Spinal cord (tissue), 10 donors: Measurements from ENCODE around the gene KBTBD3. TPM values are rescaled to one million over a fixed set of nuclear protein-coding genes. Genes with fewer than 3 reads are reported as not detected.
A peak's percentile ranks its signal among the peaks of the same experiment; 100 is the strongest.

ENCODE experiments used
- DNase-seq, 6 donors: peaks; one replicate each; pipeline versions ENCODE4 v3.0.0 to v3.0.0-alpha.2; 2013 to 2015; ENCODE audit warnings: low spot score in 6 of 6, low read depth in 4 of 6
- H3K27ac ChIP-seq: one replicate; pipeline ENCODE4 v1.5.1; 2013; ENCODE audit warnings: low read depth, low read length, control low read depth
- H3K27me3 ChIP-seq: one replicate; pipeline ENCODE4 v1.6.1; 2013; ENCODE audit warnings: low read length; ENCODE audit not compliant: control insufficient read depth, insufficient read depth
- H3K36me3 ChIP-seq: one replicate; pipeline ENCODE4 v1.6.1; 2013; ENCODE audit warnings: low read length; ENCODE audit not compliant: control insufficient read depth, insufficient read depth
- H3K4me1 ChIP-seq: one replicate; pipeline ENCODE4 v1.6.1; 2013; ENCODE audit warnings: low read length; ENCODE audit not compliant: control insufficient read depth, insufficient read depth
- H3K4me3 ChIP-seq: one replicate; pipeline ENCODE4 v1.5.1; 2013; ENCODE audit warnings: low read depth, low read length, control low read depth
- H3K9me3 ChIP-seq: one replicate; pipeline ENCODE4 v1.6.1; 2013; ENCODE audit warnings: low read length; ENCODE audit not compliant: control insufficient read depth, insufficient read depth
- WGBS: methylation state at CpG from one replicate; pipeline ENCODE4 v1.1.5; 2013; ENCODE audit warnings: missing lambda C conversion rate; ENCODE audit not compliant: insufficient coverage; 5-methylcytosine and 5-hydroxymethylcytosine counted together
- polyA plus RNA-seq, 2 donors: library from polyadenylated mRNA; unstranded; fragments of 120-200 nt; gene quantifications; one replicate each; pipeline ENCODE4 v1.2.1, GENCODE V29; 2013; ENCODE audit not compliant: insufficient read length in 2 of 2
- total RNA-seq, 2 donors: library from RNA; depleted of rRNA in 1 of 2; stranded (reverse); fragments of 120-200 nt in 1 of 2; fragments of >200 nt in 1 of 2; gene quantifications; one replicate each; pipeline versions ENCODE4 v1.2.3 to v1.2.4, GENCODE V29; 2013 to 2014
- donor health status: healthy.

The KBTBD3 gene
- total and polyA plus RNA-seq, 4 donors, result 9.5 to 33.1 (median 9.9) TPM

- WGBS, result no CpG with 5 or more reads among the region's 2 CpGs
- Histone ChIP-seq H3K4me1 (no peaks in the 10 kb centered on the region), H3K9me3 (no peaks in the 10 kb centered on the region), H3K27ac (no peak overlapping the region), H3K27me3 (no peaks in the 10 kb centered on the region), H3K4me3 (no peak overlapping the region), H3K36me3 (no peaks in the 10 kb centered on the region)
- no peak for DNase-seq
Measured at GRCh38 chr11:106032861-106033260, 44.3 kb downstream of the KBTBD3 start.

- 100% methylated on average over 1 of the region's 3 CpGs for WGBS
- no peaks in the 10 kb centered on the region for H3K9me3 ChIP-seq
- no peak overlapping the region for H3K4me3 ChIP-seq
- DNase-seq, result no peak
- H3K27ac ChIP-seq, result no peak overlapping the region
- H3K4me1 ChIP-seq, result no peaks in the 10 kb centered on the region
- no peaks in the 10 kb centered on the region for H3K27me3 ChIP-seq
- no peaks in the 10 kb centered on the region for H3K36me3 ChIP-seq
Measured at GRCh38 chr11:106031936-106032335, 45.2 kb downstream of the KBTBD3 start.

GRCh38 chr11:106031202-106031810 is 45.8 kb downstream of the KBTBD3 start:
- 11% methylated on average over 1 of the region's 2 CpGs for WGBS
- Histone ChIP-seq H3K4me1 (no peaks in the 10 kb centered on the region), H3K27me3 (no peaks in the 10 kb centered on the region), H3K27ac (no peak overlapping the region), H3K36me3 (no peaks in the 10 kb centered on the region), H3K4me3 (no peak overlapping the region), H3K9me3 (no peaks in the 10 kb centered on the region)
- DNase-seq, result no peak

- no CpG with 5 or more reads among the region's 4 CpGs for WGBS
Measured at GRCh38 chr11:106030609-106031008, 46.5 kb downstream of the KBTBD3 start.

GRCh38 chr11:106022795-106023275 is 54.3 kb downstream of the KBTBD3 start:
- Histone ChIP-seq H3K9me3 (no peaks in the 10 kb centered on the region), H3K4me3 (peak overlapping the region; percentile 94), H3K36me3 (no peaks in the 10 kb centered on the region), H3K27ac (peak overlapping the region; percentile 86), H3K4me1 (peaks cover 4% of the 10 kb centered on the region), H3K27me3 (no peaks in the 10 kb centered on the region)
- peak in 1 of 6 donors; percentile 8 for DNase-seq
- 85% methylated on average over 7 of the region's 7 CpGs for WGBS

More at GRCh38 chr11:106030609-106031008, 46.5 kb downstream of the KBTBD3 start:
- no peaks in the 10 kb centered on the region for H3K36me3 ChIP-seq
- no peaks in the 10 kb centered on the region for H3K27me3 ChIP-seq
- no peak for DNase-seq
- H3K27ac ChIP-seq, result no peak overlapping the region
- no peaks in the 10 kb centered on the region for H3K9me3 ChIP-seq
- no peaks in the 10 kb centered on the region for H3K4me1 ChIP-seq
- no peak overlapping the region for H3K4me3 ChIP-seq

- DNase-seq, result peak; percentile 96 to 100 (median 98)
- no peaks in the 10 kb centered on the region for H3K27me3 ChIP-seq
- WGBS, result 0% methylated on average over 35 of the region's 48 CpGs
Measured at GRCh38 chr11:106021967-106022794, 55.0 kb downstream of the KBTBD3 start, which contains the start of gene MSANTD4. Gene MSANTD4, minus strand, starts transcription at chr11:106022240. Its CDS starts 11,323 bp downstream, at chr11:106010917.

GRCh38 chr11:106021181-106021966 is 55.8 kb downstream of the KBTBD3 start:
- H3K27ac ChIP-seq, result peak overlapping the region; percentile 79
- 5% methylated on average over 13 of the region's 18 CpGs for WGBS
- H3K27me3 ChIP-seq, result no peaks in the 10 kb centered on the region
- H3K9me3 ChIP-seq, result no peaks in the 10 kb centered on the region
- DNase-seq, result peak in 1 of 6 donors; percentile 9
- peak overlapping the region; percentile 94 for H3K4me3 ChIP-seq
- H3K4me1 ChIP-seq, result peaks cover 4% of the 10 kb centered on the region
- no peaks in the 10 kb centered on the region for H3K36me3 ChIP-seq

More at GRCh38 chr11:106021967-106022794, 55.0 kb downstream of the KBTBD3 start, which contains the start of gene MSANTD4:
- peaks cover 4% of the 10 kb centered on the region for H3K4me1 ChIP-seq
- H3K36me3 ChIP-seq, result no peaks in the 10 kb centered on the region
- peak within 1 kb of the TSS; percentile 94 for H3K4me3 ChIP-seq
- H3K9me3 ChIP-seq, result no peaks in the 10 kb centered on the region
- H3K27ac ChIP-seq, result peak within 1 kb of the TSS; percentile 86

- no peaks in the 10 kb centered on the region for H3K27me3 ChIP-seq
- peak in 2 of 6 donors; percentile 20 to 62 for DNase-seq
- no peaks in the 10 kb centered on the region for H3K9me3 ChIP-seq
- no peak overlapping the region for H3K27ac ChIP-seq
- no peaks in the 10 kb centered on the region for H3K4me1 ChIP-seq
- H3K36me3 ChIP-seq, result no peaks in the 10 kb centered on the region
- no peak overlapping the region for H3K4me3 ChIP-seq
- 67% methylated on average over 1 of the region's 2 CpGs for WGBS
Measured at GRCh38 chr11:106017093-106017492, 60.1 kb downstream of the KBTBD3 start.

- Histone ChIP-seq H3K4me1 (no peaks in the 10 kb centered on the region), H3K9me3 (no peaks in the 10 kb centered on the region), H3K27ac (no peak overlapping the region), H3K4me3 (no peak overlapping the region), H3K27me3 (no peaks in the 10 kb centered on the region), H3K36me3 (peaks cover 3% of the 10 kb centered on the region)
- no peak for DNase-seq
- no CpG with 5 or more reads among the region's 2 CpGs for WGBS
Measured at GRCh38 chr11:106015066-106015465, 62.1 kb downstream of the KBTBD3 start.
